NB4 (cell line): Measurements from ENCODE around the gene KLHL25.
A peak's percentile ranks its signal among the peaks of the same experiment; 100 is the strongest.

Source experiments
- DNase-seq: peaks from one replicate; pipeline ENCODE4 v3.0.0; 2010; ENCODE audit warnings: low read depth
- H3K4me3 ChIP-seq: one replicate; pipeline ENCODE4 v1.5.1; 2011; ENCODE audit warnings: mild to moderate bottlenecking, low read depth, low read length, moderate library complexity
- MYC ChIP-seq: IDR thresholded peaks from 2 replicates; pipeline ENCODE4 v1.6.1; 2011; ENCODE audit warnings: low read depth, low read length
- POLR2A ChIP-seq: IDR thresholded peaks from 2 replicates; pipeline ENCODE4 v1.6.1; 2011; ENCODE audit warnings: mild to moderate bottlenecking; ENCODE audit not compliant: insufficient read length; ENCODE audit errors: extremely low read depth
- TF ChIP-seq, protein P1 (sequence below): IDR thresholded peaks from 2 replicates; pipeline ENCODE4 v1.6.1; 2011; ENCODE audit warnings: low read depth, low read length
- TF ChIP-seq, protein P2 (sequence below): IDR thresholded peaks from one replicate; pipeline ENCODE4 v1.5.1; 2012; ENCODE audit warnings: low read depth, low read length

The KLHL25 gene

DNA sequence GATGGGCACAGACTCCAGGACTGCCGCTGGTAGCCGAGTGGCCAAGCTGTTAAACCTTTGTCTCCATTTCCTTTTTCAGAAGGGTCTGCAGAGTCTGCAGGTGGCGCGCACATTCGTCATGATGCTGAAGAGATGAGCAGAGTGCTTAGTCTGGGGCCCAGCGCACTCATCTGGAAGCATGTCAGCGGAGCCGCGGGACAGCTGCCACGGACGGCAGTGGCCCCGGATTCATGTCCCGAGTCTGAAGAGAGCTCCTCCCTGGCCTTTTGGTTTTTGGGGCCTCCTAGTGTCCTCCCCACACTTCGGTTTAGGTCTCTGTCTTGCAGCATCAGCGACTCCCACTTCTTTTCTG lies 42.6 kb downstream of the KLHL25 start:
- peak; percentile 28 for DNase-seq
- TF ChIP-seq POLR2A (no peak), MYC (no peak)
- TF ChIP-seq, protein P1, sequence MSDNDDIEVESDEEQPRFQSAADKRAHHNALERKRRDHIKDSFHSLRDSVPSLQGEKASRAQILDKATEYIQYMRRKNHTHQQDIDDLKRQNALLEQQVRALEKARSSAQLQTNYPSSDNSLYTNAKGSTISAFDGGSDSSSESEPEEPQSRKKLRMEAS: no peak
- TF ChIP-seq, protein P2, sequence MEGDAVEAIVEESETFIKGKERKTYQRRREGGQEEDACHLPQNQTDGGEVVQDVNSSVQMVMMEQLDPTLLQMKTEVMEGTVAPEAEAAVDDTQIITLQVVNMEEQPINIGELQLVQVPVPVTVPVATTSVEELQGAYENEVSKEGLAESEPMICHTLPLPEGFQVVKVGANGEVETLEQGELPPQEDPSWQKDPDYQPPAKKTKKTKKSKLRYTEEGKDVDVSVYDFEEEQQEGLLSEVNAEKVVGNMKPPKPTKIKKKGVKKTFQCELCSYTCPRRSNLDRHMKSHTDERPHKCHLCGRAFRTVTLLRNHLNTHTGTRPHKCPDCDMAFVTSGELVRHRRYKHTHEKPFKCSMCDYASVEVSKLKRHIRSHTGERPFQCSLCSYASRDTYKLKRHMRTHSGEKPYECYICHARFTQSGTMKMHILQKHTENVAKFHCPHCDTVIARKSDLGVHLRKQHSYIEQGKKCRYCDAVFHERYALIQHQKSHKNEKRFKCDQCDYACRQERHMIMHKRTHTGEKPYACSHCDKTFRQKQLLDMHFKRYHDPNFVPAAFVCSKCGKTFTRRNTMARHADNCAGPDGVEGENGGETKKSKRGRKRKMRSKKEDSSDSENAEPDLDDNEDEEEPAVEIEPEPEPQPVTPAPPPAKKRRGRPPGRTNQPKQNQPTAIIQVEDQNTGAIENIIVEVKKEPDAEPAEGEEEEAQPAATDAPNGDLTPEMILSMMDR: no peak
- H3K4me3 ChIP-seq: no peak overlapping the region

DNA sequence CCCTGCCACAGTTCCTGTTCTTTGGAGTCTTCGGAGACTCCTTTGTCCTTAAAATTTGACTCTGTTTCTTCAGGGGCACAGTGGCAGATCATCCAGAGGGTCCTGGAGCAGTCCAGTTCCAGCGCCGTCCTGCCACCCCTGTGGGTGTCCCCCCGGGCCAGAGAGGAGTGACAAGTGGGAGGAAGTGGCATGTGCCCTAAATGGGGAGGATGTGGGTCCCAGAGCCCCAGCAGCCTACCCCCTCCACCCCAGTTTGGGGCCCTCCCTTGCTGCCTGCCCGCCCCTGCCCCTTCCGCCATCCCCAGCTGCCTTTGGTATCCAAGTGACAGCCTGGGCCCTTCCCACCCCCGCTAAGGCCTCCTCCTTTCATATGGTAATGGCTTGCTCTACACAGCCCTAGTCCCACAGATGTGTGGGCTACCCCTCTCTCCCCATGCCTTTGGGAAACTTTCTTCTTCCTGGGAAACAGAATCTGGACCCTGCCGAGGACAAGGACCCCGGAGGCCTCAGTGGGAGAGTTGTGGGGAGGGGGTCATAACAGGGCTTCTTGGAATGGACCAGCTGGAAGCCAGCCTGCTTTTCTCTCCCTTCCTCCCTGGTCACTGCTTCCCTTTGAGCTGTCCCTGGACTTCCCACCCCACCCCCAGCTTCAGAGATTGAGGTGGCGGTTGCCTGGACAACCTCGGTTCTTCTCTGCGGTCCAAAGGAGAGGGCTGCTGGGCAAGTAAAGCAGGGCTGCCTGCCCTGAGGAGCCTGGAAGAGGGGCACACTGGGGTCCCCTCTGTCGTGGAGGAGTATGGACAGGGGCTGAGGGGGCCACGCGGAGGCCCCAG lies 43.2 kb downstream of the KLHL25 start:
- H3K4me3 ChIP-seq: no peak overlapping the region
- TF ChIP-seq POLR2A (no peak), MYC (no peak)
- TF ChIP-seq, protein P2: no peak
- TF ChIP-seq, protein P1: no peak
- peak; percentile 85 for DNase-seq

DNA sequence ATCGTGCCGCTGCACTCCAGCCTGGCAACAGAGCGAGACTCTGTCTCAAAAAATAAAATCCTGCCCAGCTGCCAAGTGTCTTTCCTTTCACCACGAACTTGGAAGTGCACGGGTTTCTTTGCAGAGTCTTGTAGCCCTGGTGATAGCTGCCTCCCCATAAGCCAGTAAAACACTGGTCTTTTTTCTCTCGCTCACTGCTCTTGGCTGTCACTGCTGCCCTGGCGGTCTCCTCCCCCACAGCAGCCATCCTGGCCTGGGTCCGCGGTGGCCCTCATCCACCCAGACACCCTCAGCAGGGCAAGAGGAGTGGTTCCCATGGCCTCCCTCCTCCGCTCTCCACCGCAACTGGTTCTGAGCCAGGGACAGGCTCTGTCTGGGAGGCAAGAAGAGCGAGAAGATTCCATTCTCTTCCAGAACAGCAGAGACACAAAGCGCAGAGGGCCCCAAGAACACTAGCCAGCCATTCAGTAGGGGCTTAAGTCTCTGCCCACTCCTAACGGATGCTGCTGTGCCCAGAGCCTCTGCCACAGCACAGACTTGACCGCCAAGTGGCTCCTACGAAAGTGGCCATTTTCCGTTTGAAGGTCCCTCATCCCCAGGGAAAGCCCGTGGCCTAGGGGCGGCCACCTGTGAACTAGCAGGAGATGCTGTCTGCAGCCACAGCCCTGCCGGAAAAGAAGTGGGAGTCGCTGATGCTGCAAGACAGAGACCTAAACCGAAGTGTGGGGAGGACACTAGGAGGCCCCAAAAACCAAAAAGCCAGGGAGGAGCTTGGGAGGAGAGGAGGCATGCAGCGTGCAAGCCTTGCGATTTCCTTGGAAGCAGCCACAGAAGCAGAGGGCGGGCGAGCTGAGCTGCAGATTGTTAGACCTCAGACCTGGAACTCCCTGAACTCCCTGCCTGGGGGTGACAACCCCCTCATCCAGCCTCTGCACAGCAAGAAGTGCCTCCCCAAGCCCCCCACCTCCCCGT lies 44.1 kb downstream of the KLHL25 start:
- H3K4me3 ChIP-seq: peak overlapping the region; percentile 27
- TF ChIP-seq, protein P1: no peak
- TF ChIP-seq, protein P2: no peak
- TF ChIP-seq POLR2A (no peak), MYC (no peak)
- peak; percentile 89 for DNase-seq

DNA sequence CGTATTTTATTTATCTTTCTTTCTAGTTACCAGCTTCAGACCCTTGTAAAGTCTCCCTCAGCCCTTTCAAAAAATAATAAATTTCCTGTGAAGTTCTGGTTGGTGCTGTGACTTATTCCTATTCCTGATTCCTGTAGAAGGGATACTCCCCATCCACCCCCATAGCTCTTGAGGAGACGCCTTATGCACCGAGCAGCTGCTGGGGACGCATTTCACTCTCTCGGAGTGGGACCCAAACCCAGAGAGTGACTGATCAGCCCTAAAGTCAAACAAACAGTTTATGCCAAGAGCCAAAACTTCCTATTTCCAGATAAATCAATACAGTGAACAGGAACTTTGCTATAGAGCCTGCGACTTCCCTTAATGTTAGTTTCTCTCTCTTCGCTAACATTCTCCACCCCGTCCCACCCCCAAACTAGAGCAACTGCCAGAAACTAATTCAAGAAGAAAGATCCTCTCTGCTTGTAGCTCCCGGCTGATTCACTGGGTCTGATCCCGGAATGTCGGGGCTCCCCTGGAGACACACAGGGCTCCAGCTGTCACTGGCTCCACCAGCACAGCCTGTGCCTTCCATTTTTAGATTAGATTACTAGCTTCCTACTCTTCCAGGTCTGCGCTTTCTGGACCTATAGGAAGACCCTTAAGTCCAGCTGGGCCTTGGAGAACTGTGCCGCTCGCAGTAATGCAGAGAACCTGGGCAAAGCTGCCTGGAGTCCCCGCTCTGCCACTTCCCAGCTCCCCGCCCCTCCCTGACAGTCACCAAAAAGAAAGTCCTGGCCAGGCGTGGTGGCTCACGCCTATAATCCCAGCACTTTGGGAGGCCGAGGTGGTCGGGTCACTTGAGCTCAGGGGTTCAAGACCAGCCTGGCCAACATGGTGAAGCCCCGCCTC lies 45.2 kb downstream of the KLHL25 start:
- TF ChIP-seq MYC (no peak), POLR2A (no peak)
- TF ChIP-seq, protein P2: no peak
- TF ChIP-seq, protein P1: no peak
- no peak for DNase-seq
- peak overlapping the region; percentile 30 for H3K4me3 ChIP-seq

DNA sequence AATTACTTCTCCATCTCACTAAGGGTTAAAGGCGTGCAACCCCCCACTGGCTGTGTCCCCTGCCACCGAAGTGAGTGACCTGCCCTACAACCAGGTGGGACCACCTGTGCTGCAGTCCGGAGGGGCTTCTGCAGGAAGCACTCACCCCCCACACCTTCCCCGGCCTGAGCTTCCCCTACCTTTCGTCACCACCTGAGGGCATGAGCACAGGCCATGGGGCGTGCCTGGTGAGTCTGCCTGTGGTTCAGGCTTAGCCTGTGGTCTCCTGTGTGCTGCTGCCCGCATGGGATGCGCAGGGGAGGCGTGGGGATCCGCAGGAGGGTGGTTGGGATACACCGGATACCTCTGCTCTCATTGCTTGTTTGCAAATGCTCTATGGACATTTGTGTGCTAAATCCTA lies 46.0 kb downstream of the KLHL25 start:
- TF ChIP-seq MYC (no peak), POLR2A (no peak)
- TF ChIP-seq, protein P1: no peak
- TF ChIP-seq, protein P2: no peak
- no peak for DNase-seq
- no peak overlapping the region for H3K4me3 ChIP-seq
